DMS53 treated with DMSO at 0.1 percent for 48 hours (cell line): ENCODE results near the gene CCL16.
A peak's percentile ranks its signal among the peaks of the same experiment; 100 is the strongest.
"Not testable (repeated sequence)": the region's sequence is repeated elsewhere in the genome, so short reads cannot be mapped to it uniquely, and the experiment has no call there.

Experiments
- DNase-seq: peaks from one replicate; lab custom pipeline; 2025; ENCODE audit not compliant: unreplicated experiment; lab: John Stamatoyannopoulos, UW

The CCL16 gene

GRCh38 chr17:35981246-35981645, at the start of gene CCL16:
CCL16 (minus strand) TSS chr17:35981497; CDS start chr17:35981420, 77 bp downstream.
- DNase-seq: no peak

- DNase-seq: no peak
Observed at GRCh38 chr17:36030956-36031355, 49.7 kb upstream of the CCL16 start.

- no peak for DNase-seq
Observed at GRCh38 chr17:36027761-36028160, 46.5 kb upstream of the CCL16 start.

- DNase-seq: no peak
Observed at GRCh38 chr17:36024106-36024869, 43.0 kb upstream of the CCL16 start.

GRCh38 chr17:36019423-36019822, 38.1 kb upstream of the CCL16 start:
- no peak for DNase-seq

- no peak for DNase-seq
Observed at GRCh38 chr17:36017799-36018198, 36.5 kb upstream of the CCL16 start, which contains the start of gene CCL23. CCL23 (minus strand) TSS chr17:36017972; CDS start chr17:36017897, 75 bp downstream.

GRCh38 chr17:36016555-36016954, 35.3 kb upstream of the CCL16 start:
- no peak for DNase-seq

- DNase-seq: not testable (repeated sequence)
Observed at GRCh38 chr17:36015895-36016294, 34.6 kb upstream of the CCL16 start.

GRCh38 chr17:36014946-36015345, 33.6 kb upstream of the CCL16 start:
- no peak for DNase-seq

- no peak for DNase-seq
Observed at GRCh38 chr17:36011201-36011600, 29.9 kb upstream of the CCL16 start.

GRCh38 chr17:36008998-36009665, 27.8 kb upstream of the CCL16 start:
- DNase-seq: peak; percentile 3

GRCh38 chr17:36004594-36005108, 23.4 kb upstream of the CCL16 start:
- no peak for DNase-seq

- no peak for DNase-seq
Observed at GRCh38 chr17:36002631-36003030, 21.3 kb upstream of the CCL16 start.

GRCh38 chr17:36001862-36002603, 20.7 kb upstream of the CCL16 start:
- peak; percentile 29 for DNase-seq

- no peak for DNase-seq
Observed at GRCh38 chr17:36001110-36001771, 19.9 kb upstream of the CCL16 start, which contains the start of gene CCL15. CCL15 (minus strand) TSS chr17:36001553; CDS start chr17:36001492, 61 bp downstream.

- no peak for DNase-seq
Observed at GRCh38 chr17:36000732-36001109, 19.4 kb upstream of the CCL16 start.

- DNase-seq: no peak
Observed at GRCh38 chr17:35998756-35999155, 17.5 kb upstream of the CCL16 start.

- DNase-seq: no peak
Observed at GRCh38 chr17:35998018-35998545, 16.8 kb upstream of the CCL16 start.

- DNase-seq: not testable (repeated sequence)
Observed at GRCh38 chr17:35995346-35995745, 14.0 kb upstream of the CCL16 start.

GRCh38 chr17:35991075-35991474, 9.8 kb upstream of the CCL16 start:
- DNase-seq: no peak

- no peak for DNase-seq
Observed at GRCh38 chr17:35988164-35988563, 6.9 kb upstream of the CCL16 start.
